ENCODE measurements around the gene ARHGEF39.

DNA sequence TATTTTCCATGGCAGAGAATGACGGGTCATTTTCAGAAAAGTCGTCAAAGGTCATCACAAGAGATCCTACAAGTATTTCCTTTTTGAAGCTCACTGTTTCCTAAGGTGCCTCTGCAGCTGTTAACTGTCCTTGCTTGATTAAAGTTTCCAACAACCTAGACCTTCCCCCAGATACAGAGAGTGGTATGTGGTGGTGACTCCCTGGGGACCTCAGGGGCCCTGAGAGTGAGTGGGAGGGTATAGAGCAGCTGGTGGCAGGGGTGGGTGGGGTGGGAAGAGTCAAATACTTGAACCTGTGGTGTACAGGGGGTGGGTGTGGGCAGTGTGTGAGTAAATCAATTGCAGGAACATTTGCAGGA is 45.2 kb downstream of the ARHGEF39 start:
- TF ChIP-seq EZH2 (IDR thresholded peaks at IDR 0.05) (no peak), POLR2AphosphoS5 (IDR thresholded peaks at IDR 0.05; ENCODE audit: borderline replicate concordance, low read depth, low read length) (no peak), FOXP2 (optimal IDR thresholded peaks at IDR 0.05; ENCODE audit: control extremely low read depth, extremely low read length, insufficient read depth) (no peak)

Measured in SK-N-MC (cell line).